Type B pancreatic cell (in vitro differentiated cells): ENCODE measurements around the gene TMEM202. TPM values are rescaled to one million over a fixed set of nuclear protein-coding genes. Genes with fewer than 3 reads are reported as not detected.

Experiments used
- DNase-seq: peaks from one replicate; pipeline ENCODE4 v3.0.0; 2021; ENCODE audit warnings: mixed read lengths; ENCODE audit not compliant: unreplicated experiment; ENCODE audit errors: extremely low spot score
- H3K27ac Mint-ChIP-seq: 2 replicates; pipeline ENCODE4 v1.8.0; 2021; ENCODE audit warnings: mild to moderate bottlenecking, mixed read lengths
- H3K27me3 Mint-ChIP-seq: 2 replicates; pipeline ENCODE4 v1.8.0; 2021; ENCODE audit warnings: mixed read lengths
- H3K36me3 Mint-ChIP-seq: 2 replicates; pipeline ENCODE4 v1.8.0; 2021; ENCODE audit warnings: mixed read lengths
- H3K4me1 Mint-ChIP-seq: one replicate; pipeline ENCODE4 v1.8.0; 2021; ENCODE audit warnings: mixed read lengths; ENCODE audit not compliant: unreplicated experiment
- H3K4me3 Mint-ChIP-seq: 2 replicates; pipeline ENCODE4 v1.8.0; 2021; ENCODE audit warnings: mild to moderate bottlenecking, mixed read lengths
- H3K9me3 Mint-ChIP-seq: 2 replicates; pipeline ENCODE4 v1.8.0; 2021; ENCODE audit warnings: mixed read lengths
- CTCF ChIP-seq: fragments of 200-600 bp; sonication (generic); conservative IDR thresholded peaks from 2 replicates; pipeline ENCODE4 v1.5.0; 2021; ENCODE audit warnings: antibody characterized with exemption, mild to moderate bottlenecking
- total RNA-seq: library from RNA; stranded (reverse); gene quantifications from 2 replicates; pipeline ENCODE4 v1.2.1, GENCODE V29; 2021; ENCODE audit warnings: low replicate concordance

Gene TMEM202
- total RNA-seq, 1 donor from 2014 or later: not detected

- Mint-ChIP-seq H3K4me3 (no peak overlapping the region), H3K9me3 (no peaks in the 10 kb centered on the region), H3K4me1 (no peaks in the 10 kb centered on the region), H3K27ac (no peak overlapping the region), H3K36me3 (peaks cover 4% of the 10 kb centered on the region), H3K27me3 (no peaks in the 10 kb centered on the region)
- no peak for TF ChIP-seq CTCF
- DNase-seq: no peak
Measured at GRCh38 chr15:72361176-72361575, 36.9 kb upstream of the TMEM202 start.

GRCh38 chr15:72365844-72366243 is 32.3 kb upstream of the TMEM202 start:
- Mint-ChIP-seq H3K4me3 (no peak overlapping the region), H3K27me3 (no peaks in the 10 kb centered on the region)

GRCh38 chr15:72368325-72368724 is 29.8 kb upstream of the TMEM202 start:
- H3K9me3 Mint-ChIP-seq: no peaks in the 10 kb centered on the region
- no peak for DNase-seq
- H3K27me3 Mint-ChIP-seq: no peaks in the 10 kb centered on the region
- no peak overlapping the region for H3K27ac Mint-ChIP-seq
- no peak overlapping the region for H3K4me3 Mint-ChIP-seq
- TF ChIP-seq CTCF: no peak
- peaks cover 3% of the 10 kb centered on the region for H3K4me1 Mint-ChIP-seq
- H3K36me3 Mint-ChIP-seq: peaks cover 9% of the 10 kb centered on the region

More at GRCh38 chr15:72365844-72366243, 32.3 kb upstream of the TMEM202 start:
- no peak for TF ChIP-seq CTCF
- peaks cover 9% of the 10 kb centered on the region for H3K36me3 Mint-ChIP-seq
- DNase-seq: no peak
- H3K4me1 Mint-ChIP-seq: no peaks in the 10 kb centered on the region
- H3K27ac Mint-ChIP-seq: no peak overlapping the region
- H3K9me3 Mint-ChIP-seq: no peaks in the 10 kb centered on the region

- DNase-seq: no peak
- Mint-ChIP-seq H3K27ac (no peak overlapping the region), H3K9me3 (no peaks in the 10 kb centered on the region), H3K4me3 (no peak overlapping the region), H3K4me1 (peaks cover 6% of the 10 kb centered on the region), H3K27me3 (no peaks in the 10 kb centered on the region), H3K36me3 (peaks cover 9% of the 10 kb centered on the region)
- no peak for TF ChIP-seq CTCF
Measured at GRCh38 chr15:72368899-72369298, 29.2 kb upstream of the TMEM202 start.

GRCh38 chr15:72369964-72370363 is 28.1 kb upstream of the TMEM202 start:
- H3K4me1 Mint-ChIP-seq: peaks cover 17% of the 10 kb centered on the region
- no peak overlapping the region for H3K4me3 Mint-ChIP-seq

More at GRCh38 chr15:72369964-72370363, 28.1 kb upstream of the TMEM202 start:
- no peak for DNase-seq
- no peak for TF ChIP-seq CTCF
- Mint-ChIP-seq H3K27ac (no peak overlapping the region), H3K36me3 (peaks cover 9% of the 10 kb centered on the region), H3K9me3 (no peaks in the 10 kb centered on the region), H3K27me3 (no peaks in the 10 kb centered on the region)
